Stimulated activated CD4-positive, alpha-beta T cell treated with anti-CD3 and anti-CD28 coated beads, Interleukin-2, amount 100 ng/mL, for 4 hours (primary cell): ENCODE measurements around the gene TRIM17.

Experiments
- DNase-seq: peaks from one replicate; pipeline ENCODE4 v3.0.0-alpha.2; 2020; ENCODE audit warnings: low read depth

Gene TRIM17

DNA sequence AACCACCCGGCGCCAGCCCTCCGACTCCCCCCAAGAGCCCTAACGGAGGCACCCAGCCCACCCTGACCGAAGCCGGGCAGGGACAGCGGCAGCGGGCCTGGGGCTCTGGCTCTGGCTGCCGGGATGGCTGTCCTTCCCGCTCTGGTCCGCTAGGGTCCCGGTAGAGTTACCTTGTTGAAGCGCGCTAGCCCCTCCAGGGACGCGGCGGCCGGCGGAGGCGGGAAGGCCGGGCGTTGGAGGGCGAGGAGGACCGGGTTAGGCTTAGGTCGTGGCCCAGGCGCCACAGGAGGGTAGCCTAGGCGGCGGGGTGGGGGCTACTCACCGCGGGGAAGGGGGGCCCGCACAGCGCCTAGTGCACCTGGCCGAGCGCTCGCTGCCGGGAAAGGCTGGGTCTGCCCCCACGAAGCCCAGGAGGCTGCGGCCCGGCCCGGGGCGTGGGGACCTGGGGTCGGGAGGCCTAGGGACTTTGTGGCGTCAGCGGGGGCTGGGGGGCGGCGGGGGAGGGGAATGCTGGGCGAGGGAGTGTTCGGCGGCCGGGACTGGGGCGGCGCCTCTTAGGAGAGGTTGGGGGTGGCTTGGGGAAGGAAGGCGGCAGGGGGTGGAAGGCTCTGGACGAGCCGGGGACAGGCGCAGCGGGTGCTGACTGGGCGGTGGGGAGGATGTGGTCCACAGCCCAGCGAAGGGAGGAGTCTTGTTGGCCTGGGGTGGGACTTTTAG lies at the start of gene TRIM17:
TSS of gene TRIM17 (minus strand) at position 645 of the 717 bp plus-strand sequence. CDS start 1,789 bp downstream, outside the sequence.
- peak; percentile 8 for DNase-seq

- DNase-seq: no peak
Measured at GRCh38 chr1:228465571-228466146, 49.0 kb upstream of the TRIM17 start.

DNA sequence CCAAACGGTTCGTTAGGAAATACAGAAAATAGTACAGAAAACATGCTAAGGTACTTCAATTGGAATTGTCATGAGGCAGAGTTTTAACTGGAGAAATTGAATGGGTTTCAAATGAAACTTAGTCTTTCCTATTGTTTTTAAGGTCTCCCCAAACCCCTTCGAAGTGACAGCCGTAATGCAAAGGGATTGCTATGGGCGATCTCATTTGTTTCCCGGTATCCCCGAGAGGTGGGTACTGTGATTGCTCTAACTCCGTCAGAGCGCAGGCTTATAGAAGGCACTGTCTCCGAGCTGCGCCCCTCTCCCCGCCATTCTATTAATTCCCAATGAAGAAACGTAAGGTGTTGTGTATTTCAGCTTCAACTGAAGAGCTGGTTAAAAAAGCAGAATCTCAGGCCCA lies 48.5 kb upstream of the TRIM17 start:
- no peak for DNase-seq

GRCh38 chr1:228464487-228464983 lies 47.9 kb upstream of the TRIM17 start:
- peak; percentile 74 for DNase-seq

- DNase-seq: no peak
Measured at GRCh38 chr1:228463559-228464455, 47.1 kb upstream of the TRIM17 start.

GRCh38 chr1:228463009-228463558 lies 46.4 kb upstream of the TRIM17 start:
- no peak for DNase-seq

- DNase-seq: no peak
Measured at GRCh38 chr1:228462560-228462959, 45.9 kb upstream of the TRIM17 start.

GRCh38 chr1:228460821-228461220 lies 44.2 kb upstream of the TRIM17 start:
- no peak for DNase-seq

DNA sequence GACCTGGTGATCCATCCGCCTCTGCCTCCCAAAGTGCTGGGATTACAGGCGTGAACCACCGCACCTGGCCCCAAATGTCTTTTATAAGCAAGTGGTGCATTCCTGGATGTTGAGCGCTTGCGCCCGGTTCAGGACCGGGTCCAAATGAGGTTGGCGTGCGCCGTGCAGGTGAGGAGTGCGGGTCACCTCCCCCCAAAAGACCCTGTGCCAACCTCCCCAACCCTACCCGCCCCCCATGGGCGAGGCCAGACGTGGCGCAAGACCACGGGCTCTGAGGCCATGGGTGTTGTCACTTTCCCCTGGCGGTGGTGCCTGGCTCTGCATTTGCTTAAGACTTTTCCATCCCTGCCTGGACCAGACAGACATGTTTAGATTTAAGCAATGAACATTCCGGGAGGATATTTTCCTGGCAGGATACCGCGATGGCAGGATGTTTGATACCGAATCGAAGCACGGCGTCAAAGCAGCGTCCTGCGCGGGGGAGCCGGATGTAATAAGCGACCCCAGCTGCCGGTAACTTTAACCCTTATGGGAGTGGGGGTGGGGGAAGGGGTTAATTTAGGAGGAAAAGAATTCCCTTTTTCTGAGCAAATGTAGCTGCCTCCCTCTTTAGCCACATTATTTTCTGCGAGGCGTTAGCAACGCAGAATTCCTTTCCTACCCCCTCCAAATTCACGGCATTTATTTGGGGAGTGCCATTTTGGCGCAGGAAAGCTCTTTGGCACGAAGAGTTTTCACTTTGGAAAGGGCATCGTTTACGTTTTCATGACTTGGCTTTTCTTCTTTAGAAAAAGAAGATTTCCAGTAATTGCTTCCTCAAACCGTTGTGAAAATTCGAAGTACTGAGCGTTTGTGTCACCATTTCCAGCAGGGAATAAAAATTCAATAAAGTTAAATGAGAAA lies 42.7 kb upstream of the TRIM17 start:
- DNase-seq: no peak

DNA sequence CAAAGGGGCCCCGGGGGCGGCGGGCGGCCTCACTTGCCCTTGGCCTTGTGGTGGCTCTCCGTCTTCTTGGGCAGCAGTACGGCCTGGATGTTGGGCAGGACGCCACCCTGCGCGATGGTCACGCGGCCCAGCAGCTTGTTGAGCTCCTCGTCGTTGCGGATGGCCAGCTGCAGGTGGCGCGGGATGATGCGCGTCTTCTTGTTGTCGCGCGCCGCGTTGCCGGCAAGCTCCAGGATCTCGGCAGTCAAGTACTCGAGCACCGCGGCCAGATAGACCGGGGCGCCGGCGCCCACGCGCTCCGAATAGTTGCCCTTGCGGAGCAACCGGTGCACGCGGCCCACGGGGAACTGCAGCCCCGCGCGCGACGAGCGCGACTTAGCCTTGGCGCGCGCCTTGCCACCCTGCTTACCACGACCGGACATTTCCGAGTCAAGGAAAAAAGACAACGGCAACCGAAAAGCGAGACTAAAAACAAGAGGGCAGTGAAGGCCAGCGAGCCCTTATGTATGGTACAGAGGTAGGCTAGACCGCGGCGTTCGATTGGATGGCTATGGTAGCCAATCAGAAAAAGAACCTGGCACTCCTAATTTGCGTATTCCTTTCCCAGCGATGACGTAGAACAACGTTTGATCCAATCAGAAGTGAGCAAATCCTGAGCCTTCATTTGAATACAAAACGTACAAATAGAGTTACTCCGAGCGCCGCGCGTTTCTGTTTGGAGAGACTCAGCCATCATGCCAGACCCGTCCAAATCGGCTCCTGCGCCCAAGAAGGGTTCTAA lies 40.9 kb upstream of the TRIM17 start:
- DNase-seq: peak; percentile 75

GRCh38 chr1:228457017-228457395 lies 40.3 kb upstream of the TRIM17 start:
- DNase-seq: no peak

- no peak for DNase-seq
Measured at GRCh38 chr1:228456252-228457016, 39.8 kb upstream of the TRIM17 start.

DNA sequence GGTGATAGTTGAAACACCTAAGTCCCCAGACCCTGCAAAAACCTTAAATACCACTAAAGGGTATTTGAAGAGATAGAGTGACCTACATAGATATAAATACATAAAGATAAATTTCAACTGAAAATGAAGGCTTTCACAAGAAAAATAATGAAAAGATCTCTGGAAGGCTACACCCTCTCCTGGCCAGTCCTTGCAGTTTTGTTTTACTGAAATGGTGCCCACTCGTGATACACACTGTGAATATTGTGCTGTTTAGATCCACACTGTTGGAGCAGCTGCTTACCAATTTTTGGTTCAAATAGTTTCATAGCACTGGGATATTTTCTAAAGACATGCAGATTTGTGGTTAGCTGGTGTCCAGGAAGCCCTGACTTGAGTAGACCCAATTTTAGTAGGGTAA lies 39.1 kb upstream of the TRIM17 start:
- no peak for DNase-seq

GRCh38 chr1:228454238-228454637 lies 37.6 kb upstream of the TRIM17 start:
- DNase-seq: no peak

DNA sequence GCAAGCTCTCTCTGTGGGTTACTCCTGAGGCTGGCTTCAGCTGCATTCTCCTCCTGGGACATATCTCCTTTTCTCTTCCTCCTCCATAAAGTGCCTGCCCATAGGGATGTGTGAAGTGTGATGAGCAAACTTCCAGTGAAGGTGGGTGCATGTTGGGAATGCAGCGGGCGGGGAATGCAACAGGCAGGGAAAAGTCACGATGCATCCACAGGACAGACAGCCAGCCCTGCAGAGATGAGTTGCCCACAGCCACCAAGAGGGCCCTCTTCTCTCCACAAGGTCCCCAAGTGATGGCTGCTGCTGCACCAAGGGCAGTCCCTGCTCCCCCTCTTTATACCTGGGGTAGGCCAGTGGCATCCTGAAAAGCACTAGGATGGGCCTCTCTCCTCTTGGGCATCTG lies 37.0 kb upstream of the TRIM17 start:
- DNase-seq: no peak

DNA sequence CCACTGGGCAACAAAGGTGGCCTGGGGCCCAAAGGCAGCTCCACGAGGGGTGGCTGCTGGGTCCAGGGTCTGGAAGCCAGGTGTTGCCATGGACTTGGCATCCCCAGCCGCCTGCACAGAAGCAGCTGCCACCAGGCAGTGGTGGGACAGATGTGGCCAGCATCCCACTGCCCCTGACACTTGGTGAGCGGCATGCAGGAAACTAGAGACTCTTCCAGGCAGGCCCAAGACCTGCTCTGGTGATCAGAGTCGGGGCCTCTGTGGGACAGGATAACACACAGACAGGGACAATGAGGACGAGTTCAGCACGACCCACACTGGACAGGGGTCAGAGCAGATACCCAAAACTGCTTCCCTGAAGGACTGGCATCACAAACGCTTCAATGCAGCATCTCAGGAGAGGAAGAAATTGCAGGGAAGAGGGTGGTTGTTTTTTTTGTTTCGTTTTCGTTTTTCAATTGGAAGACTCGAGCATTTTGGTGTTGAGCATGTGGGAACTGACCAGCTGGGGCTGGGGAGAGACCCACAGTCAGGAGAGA lies 36.4 kb upstream of the TRIM17 start:
- DNase-seq: no peak

GRCh38 chr1:228452194-228453021 lies 35.7 kb upstream of the TRIM17 start:
- no peak for DNase-seq

DNA sequence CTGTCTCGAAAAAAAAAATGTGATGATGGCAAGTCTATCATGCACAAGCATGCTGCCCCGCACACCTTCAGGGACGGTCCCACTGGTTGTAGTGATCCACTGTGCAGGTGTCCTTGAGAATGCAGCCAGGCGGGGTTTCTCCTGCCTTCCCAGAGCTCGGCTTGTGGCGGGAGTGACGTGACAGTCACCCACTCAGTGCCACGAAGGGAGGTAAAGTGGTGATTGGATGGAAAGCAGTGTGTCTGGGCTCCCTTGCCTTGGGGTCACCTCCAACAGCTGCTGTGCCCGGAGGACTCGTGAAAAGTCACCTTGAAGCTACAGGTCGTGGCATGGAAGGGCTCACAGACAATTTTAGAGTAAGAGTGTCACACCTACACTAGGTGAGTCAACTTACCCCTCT lies 33.5 kb upstream of the TRIM17 start:
- no peak for DNase-seq

- no peak for DNase-seq
Measured at GRCh38 chr1:228448372-228448771, 31.7 kb upstream of the TRIM17 start.
